ENCODE measurements around the gene BBS12. TPM values are rescaled to one million over a fixed set of nuclear protein-coding genes. Genes with fewer than 3 reads are reported as not detected.

The BBS12 gene
- 3.8 and 4.4 TPM in 2 replicates for total RNA-seq (2014; rRNA removed; shearing (Covaris generic))
- 0.79 and 1.2 TPM in 2 replicates for polyA plus RNA-seq (2014; cell fraction: nucleus; rRNA removed)

- DNase-seq (ENCODE audit: extremely low read depth, low read depth) = peak; percentile 98
Measured at GRCh38 chr4:122732329-122733026, at the start of gene BBS12. TSS of gene BBS12 (plus strand) at chr4:122732704. CDS start at chr4:122741893, 9,189 bp downstream.

- no peak for DNase-seq (ENCODE audit: extremely low read depth, low read depth)
Measured at GRCh38 chr4:122686691-122687090, 45.8 kb upstream of the BBS12 start.

GRCh38 chr4:122687531-122688061 is 44.9 kb upstream of the BBS12 start:
- DNase-seq (ENCODE audit: extremely low read depth, low read depth) = no peak

GRCh38 chr4:122688529-122689140 is 43.9 kb upstream of the BBS12 start:
- no peak for DNase-seq (ENCODE audit: extremely low read depth, low read depth)

GRCh38 chr4:122689972-122690371 is 42.5 kb upstream of the BBS12 start:
- no peak for DNase-seq (ENCODE audit: extremely low read depth, low read depth)

- no peak for DNase-seq (ENCODE audit: extremely low read depth, low read depth)
Measured at GRCh38 chr4:122691988-122692387, 40.5 kb upstream of the BBS12 start.

GRCh38 chr4:122692641-122693520 is 39.6 kb upstream of the BBS12 start:
- no peak for DNase-seq (ENCODE audit: extremely low read depth, low read depth)

- DNase-seq (ENCODE audit: extremely low read depth, low read depth) = no peak
Measured at GRCh38 chr4:122695226-122695625, 37.3 kb upstream of the BBS12 start.

GRCh38 chr4:122700178-122700725 is 32.3 kb upstream of the BBS12 start:
- DNase-seq (ENCODE audit: extremely low read depth, low read depth) = no peak

GRCh38 chr4:122701061-122701460 is 31.4 kb upstream of the BBS12 start:
- DNase-seq (ENCODE audit: extremely low read depth, low read depth) = no peak

GRCh38 chr4:122701965-122702364 is 30.5 kb upstream of the BBS12 start:
- DNase-seq (ENCODE audit: extremely low read depth, low read depth) = no peak

- no peak for DNase-seq (ENCODE audit: extremely low read depth, low read depth)
Measured at GRCh38 chr4:122702939-122703338, 29.6 kb upstream of the BBS12 start.

- no peak for DNase-seq (ENCODE audit: extremely low read depth, low read depth)
Measured at GRCh38 chr4:122703868-122704267, 28.6 kb upstream of the BBS12 start.

- DNase-seq (ENCODE audit: extremely low read depth, low read depth) = no peak
Measured at GRCh38 chr4:122705009-122705408, 27.5 kb upstream of the BBS12 start.

GRCh38 chr4:122705547-122706117 is 26.9 kb upstream of the BBS12 start:
- DNase-seq (ENCODE audit: extremely low read depth, low read depth) = no peak

- no peak for DNase-seq (ENCODE audit: extremely low read depth, low read depth)
Measured at GRCh38 chr4:122706511-122706910, 26.0 kb upstream of the BBS12 start.

GRCh38 chr4:122707497-122707896 is 25.0 kb upstream of the BBS12 start:
- DNase-seq (ENCODE audit: extremely low read depth, low read depth) = no peak

- DNase-seq (ENCODE audit: extremely low read depth, low read depth) = no peak
Measured at GRCh38 chr4:122709236-122709635, 23.3 kb upstream of the BBS12 start.

GRCh38 chr4:122710434-122711308 is 21.8 kb upstream of the BBS12 start:
- no peak for DNase-seq (ENCODE audit: extremely low read depth, low read depth)
